MV-4-11 (cell line): ENCODE data around the gene ZSCAN2.
"Not testable (repeated sequence)": the region's sequence is repeated elsewhere in the genome, so short reads cannot be mapped to it uniquely, and the experiment has no call there.

Experiments used
- DNase-seq: peaks from one replicate; lab custom pipeline; 2025; lab: John Stamatoyannopoulos, UW

ZSCAN2 gene

GRCh38 chr15:84641871-84642270 is 41.1 kb downstream of the ZSCAN2 start:
- not testable (repeated sequence) for DNase-seq

- not testable (repeated sequence) for DNase-seq
Observed at GRCh38 chr15:84642640-84643039, 41.8 kb downstream of the ZSCAN2 start.

- no peak for DNase-seq
Observed at GRCh38 chr15:84643838-84644237, 43.0 kb downstream of the ZSCAN2 start.

- no peak for DNase-seq
Observed at GRCh38 chr15:84645496-84645895, 44.7 kb downstream of the ZSCAN2 start.

GRCh38 chr15:84645997-84646396 is 45.2 kb downstream of the ZSCAN2 start:
- DNase-seq: no peak

- DNase-seq: no peak
Observed at GRCh38 chr15:84647726-84648125, 46.9 kb downstream of the ZSCAN2 start.

GRCh38 chr15:84648539-84648938 is 47.7 kb downstream of the ZSCAN2 start:
- peak; percentile 34 for DNase-seq

- DNase-seq: no peak
Observed at GRCh38 chr15:84649706-84650105, 48.9 kb downstream of the ZSCAN2 start.

GRCh38 chr15:84653584-84653909 is 52.7 kb downstream of the ZSCAN2 start:
- DNase-seq: no peak

- peak; percentile 87 for DNase-seq
Observed at GRCh38 chr15:84653910-84654688, 53.3 kb downstream of the ZSCAN2 start, which contains the start of gene WDR73. Gene WDR73 (minus strand): TSS chr15:84654283. CDS start chr15:84654274, 9 bp downstream.

GRCh38 chr15:84654689-84655453 is 54.1 kb downstream of the ZSCAN2 start:
- peak; percentile 78 for DNase-seq

GRCh38 chr15:84656972-84657371 is 56.2 kb downstream of the ZSCAN2 start:
- no peak for DNase-seq

- no peak for DNase-seq
Observed at GRCh38 chr15:84657748-84658079, 56.9 kb downstream of the ZSCAN2 start.

GRCh38 chr15:84658080-84658787 is 57.4 kb downstream of the ZSCAN2 start, which contains the start of gene NMB:
Gene NMB (minus strand): TSS chr15:84658199. CDS start chr15:84658152, 47 bp downstream.
- peak; percentile 78 for DNase-seq

GRCh38 chr15:84658788-84659411 is 58.1 kb downstream of the ZSCAN2 start:
- DNase-seq: no peak

- no peak for DNase-seq
Observed at GRCh38 chr15:84659904-84660781, 59.3 kb downstream of the ZSCAN2 start.

GRCh38 chr15:84661001-84661400 is 60.2 kb downstream of the ZSCAN2 start:
- no peak for DNase-seq

- DNase-seq: no peak
Observed at GRCh38 chr15:84666373-84666772, 65.6 kb downstream of the ZSCAN2 start.

- no peak for DNase-seq
Observed at GRCh38 chr15:84668221-84668982, 67.6 kb downstream of the ZSCAN2 start.

- DNase-seq: no peak
Observed at GRCh38 chr15:84669726-84670125, 68.9 kb downstream of the ZSCAN2 start.
